DMS114 treated with DMSO at 0.1 percent for 48 hours (cell line): ENCODE data around the gene ECT2.
"Not testable (repeated sequence)": the region's sequence is repeated elsewhere in the genome, so short reads cannot be mapped to it uniquely, and the experiment has no call there.

Experiments
- DNase-seq: peaks from one replicate; lab custom pipeline; 2025; ENCODE audit not compliant: unreplicated experiment; lab: John Stamatoyannopoulos, UW

The ECT2 gene

DNA sequence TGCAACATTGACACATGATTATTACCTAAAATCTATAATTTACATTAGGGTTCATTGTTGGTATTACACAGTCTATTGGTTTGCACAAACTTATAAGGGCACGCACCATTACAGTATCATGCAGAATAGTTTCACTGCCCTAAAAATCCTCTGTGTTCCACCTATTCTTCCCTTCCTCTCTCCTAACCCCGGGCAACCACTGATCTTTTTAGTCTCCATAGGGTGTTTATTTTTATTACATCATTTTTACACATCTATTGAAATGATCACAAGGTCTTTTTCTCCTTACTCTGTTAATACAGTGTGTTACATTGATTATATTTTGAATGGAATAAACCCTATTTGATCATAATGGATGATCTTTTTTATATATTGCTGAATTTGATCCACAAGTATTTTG is 15.5 kb upstream of the ECT2 start:
- no peak for DNase-seq

DNA sequence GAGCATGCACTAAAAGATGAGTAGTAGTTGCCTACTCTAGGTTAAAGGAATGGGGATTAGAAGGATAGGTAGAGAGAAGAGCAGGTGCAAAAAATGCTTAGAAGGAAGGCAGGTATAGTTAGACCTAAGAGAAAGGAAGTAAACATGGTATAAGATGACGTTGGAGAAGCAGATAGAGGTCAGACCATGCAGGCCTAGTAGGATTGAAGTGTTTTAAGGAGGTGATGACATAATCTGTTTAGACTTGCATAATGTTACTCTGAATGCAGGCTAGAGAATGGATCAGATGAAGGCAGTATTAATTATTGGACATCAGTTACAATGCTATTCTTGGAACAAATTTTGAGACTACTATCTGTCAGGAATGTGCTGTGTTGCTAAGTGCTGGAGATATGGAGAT is 11.1 kb upstream of the ECT2 start:
- DNase-seq = no peak

DNA sequence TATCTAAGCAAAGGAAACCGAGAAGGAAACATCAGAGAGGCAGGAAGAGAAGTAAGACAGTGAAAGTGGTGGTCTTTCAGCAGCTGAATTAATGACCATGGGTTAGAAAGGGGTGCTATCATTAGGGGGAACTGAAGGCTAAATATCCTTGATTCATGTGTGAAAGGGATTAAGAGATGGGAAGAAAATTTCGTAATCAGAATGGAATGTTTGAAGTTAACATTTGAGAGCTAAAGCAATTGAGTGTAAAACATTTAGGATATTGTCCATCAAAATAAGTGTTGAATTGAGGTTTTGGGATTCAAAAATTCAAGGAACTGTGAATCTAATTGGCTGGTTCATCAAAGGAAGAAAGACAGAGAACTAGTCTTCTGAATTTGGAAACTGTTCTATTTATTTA is 4.1 kb upstream of the ECT2 start:
- DNase-seq = no peak

DNA sequence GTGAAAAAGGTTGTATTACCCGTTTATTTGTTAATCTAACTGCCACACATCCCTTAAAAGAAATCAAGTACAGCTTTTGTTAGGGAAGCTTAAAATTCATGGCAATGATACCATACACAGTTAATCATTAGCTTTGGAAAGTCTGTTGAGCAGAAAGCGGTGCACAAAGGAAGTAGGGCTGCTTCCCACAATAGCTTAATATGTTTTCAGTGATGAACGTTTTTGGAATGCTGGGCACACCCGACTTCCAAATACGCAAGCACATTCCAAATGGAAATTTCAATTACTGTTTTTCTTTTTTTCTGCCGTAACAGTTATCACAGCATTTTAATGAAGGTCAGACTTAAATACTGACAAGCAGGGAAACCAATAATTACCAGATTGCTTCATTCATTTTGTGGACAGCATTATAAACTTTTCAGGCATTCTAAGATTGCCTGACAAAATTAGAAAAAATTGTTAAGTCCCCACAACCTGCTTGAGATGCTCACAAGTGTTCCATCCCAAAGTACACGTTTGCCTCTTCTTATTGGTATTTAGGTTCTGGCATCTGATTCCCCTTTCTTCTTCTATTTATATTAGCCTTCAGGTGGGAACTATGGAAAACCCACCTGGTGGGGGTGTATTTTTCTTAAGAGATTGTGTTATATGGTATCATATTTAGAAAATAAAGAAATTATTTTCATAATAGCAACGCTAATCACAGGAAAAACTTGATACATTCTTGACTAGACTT is 1.1 kb upstream of the ECT2 start:
- DNase-seq = no peak

DNA sequence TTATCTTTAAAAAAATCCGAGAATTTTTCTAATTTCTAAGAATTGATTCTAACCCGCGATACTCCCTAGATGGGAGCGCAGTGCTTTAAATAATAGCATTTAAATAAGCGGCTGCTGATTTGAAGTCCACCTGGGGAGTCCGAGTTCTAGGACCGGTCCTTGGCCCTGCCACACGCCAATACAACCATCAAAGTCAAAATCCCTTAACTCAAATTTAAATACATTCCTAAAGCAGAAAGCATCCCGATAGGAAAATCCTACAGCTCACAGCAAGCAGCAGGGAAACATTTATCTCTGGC is 508 bp upstream of the ECT2 start:
- no peak for DNase-seq

DNA sequence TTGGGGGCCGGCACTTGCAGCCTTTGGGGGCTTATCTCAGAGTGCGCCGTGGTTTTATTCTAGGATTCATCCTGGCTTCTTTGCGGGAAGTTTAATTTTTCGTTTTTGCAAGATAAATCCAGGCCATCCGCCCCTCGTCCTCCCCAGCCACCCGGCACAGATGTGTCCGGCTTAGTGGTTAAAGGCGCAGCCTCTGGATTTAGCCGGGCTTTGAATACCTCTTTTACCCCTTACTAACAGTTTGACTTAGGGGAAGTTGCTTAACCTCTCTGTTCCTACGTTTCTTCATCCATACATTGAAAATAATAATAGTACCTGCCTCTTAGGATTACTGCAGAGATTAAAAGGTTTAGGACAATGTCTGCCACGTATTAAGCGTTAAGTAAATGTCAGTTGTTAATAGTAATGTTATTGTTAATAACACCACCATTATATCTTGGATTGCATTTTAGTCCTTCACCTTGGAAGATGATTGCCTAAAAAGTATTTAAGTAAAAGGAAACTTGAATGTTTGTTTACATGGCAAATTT is 714 bp downstream of the ECT2 start:
- no peak for DNase-seq

DNA sequence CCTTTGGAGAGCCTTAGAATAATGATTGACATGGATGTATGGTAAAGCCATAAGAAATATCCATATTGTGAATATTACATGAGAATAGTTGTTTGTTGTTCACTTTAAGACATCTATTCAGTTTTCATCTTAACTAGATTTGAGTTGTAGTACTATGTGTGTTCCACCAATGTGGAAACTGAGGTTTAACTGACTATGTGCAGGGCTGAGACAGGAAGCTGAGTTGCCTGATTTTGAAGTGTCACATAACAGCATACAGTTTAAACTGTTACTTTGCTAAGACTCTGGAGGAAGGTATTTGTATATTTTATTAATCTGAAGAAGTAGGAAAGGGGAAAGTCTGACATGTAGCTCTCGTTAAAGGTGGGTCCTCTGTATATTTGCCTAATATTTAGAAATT is 2.1 kb downstream of the ECT2 start:
- no peak for DNase-seq

DNA sequence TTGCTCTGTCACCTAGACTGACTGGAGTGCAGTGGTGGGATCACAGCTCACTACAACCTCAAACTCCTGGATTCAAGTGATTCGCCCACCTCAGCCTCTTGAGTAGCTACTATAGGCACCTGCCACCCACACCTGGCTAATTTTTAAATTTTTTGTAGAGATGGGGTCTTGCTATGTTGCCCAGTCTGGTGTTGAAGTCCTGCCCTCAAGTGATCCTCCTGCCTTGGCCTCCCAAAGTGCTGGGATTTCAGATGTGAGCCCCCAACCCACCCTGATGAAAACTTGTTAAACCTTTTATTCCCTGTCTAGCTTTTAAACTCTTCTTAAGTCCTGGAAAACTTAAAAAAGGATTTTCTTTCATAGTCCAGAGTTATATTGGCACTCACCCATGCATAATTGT is 2.6 kb downstream of the ECT2 start:
- no peak for DNase-seq

DNA sequence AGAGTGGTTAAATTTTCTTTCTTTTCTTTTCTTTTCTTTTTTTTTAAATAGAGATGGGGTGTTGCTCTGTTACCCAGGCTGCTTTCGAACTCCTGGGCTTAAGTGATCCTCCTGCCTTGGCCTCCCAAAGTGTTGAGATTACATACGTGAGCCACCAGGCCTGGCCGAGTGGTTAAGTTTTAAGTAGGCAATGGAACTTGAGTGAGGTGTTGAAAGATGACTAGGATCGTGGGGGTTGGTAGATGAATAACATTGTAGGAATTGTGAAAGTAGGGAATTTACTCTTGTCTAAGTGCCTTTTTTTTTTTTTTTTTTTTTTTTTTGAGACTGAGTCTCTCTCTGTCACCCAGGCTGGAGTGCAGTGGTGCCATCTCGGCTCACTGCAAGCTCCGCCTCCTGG is 9.9 kb downstream of the ECT2 start:
- DNase-seq = not testable (repeated sequence)

DNA sequence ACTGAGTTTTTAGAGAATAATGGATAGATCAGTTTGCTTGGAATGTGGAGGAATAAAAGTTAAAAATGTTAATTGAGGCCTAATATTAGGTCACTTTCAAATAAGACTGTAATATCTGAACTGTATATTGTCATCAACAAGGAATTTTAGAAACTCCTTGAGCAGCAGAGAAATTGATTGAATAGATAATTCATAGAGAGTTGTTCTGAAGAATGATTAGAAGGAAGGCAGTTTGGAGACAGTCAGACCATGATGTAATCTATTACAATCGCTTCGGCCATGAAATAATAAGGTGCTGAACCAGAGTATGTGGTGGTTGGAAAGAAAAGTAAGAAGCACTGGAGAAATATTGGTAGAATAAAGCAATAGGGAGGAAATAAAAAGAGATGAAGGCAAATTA is 15.7 kb downstream of the ECT2 start:
- no peak for DNase-seq

DNA sequence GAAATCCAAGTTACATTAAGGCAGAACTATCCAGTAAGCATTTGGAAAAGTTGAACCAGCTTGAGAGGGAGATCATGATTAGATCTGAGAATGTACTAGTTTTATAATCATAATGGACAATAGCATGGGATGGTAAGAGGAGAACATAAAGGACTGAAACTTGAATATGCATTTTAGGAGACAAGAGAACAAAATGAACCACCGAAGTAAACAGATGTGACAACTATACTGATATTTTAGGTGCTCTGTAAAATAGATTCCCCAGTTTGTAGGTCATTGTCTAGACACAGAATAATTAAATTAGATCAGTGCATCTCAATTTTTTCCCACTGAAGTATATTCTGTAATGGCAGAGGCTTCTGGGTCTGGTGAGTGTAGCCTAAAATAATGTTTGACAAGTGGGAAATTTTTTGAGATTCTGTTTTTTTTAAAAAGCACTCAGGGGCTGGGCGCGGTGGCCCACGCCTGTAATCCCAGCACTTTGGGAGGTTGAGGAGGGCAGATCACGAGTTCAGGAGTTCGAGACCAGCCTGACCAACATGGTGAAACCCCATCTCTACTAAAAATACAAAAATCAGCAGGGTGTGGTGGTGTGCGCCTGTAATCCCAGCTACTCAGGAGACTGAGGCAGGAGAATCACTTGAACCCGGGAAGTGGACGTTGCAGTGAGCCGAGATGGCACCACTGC is 16.3 kb downstream of the ECT2 start:
- DNase-seq = no peak

DNA sequence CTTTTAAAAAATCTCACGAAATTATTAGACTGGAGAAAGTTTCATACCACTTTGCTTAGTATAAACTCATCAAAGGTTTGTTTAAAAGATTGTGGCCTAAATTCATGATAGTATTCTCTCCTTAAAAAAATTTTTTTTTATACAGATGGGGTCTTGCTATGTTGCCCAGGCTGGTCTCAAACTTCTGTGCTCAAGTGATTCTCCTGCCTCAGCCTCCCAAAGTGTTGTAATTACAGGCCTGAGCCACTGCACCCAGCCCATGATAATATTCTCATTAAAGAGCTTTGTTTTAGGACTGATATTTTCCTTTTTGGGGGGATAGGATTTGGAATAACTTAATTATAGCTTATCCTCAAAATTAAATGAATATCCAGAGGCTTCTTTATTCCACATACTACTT is 19.9 kb downstream of the ECT2 start:
- no peak for DNase-seq

DNA sequence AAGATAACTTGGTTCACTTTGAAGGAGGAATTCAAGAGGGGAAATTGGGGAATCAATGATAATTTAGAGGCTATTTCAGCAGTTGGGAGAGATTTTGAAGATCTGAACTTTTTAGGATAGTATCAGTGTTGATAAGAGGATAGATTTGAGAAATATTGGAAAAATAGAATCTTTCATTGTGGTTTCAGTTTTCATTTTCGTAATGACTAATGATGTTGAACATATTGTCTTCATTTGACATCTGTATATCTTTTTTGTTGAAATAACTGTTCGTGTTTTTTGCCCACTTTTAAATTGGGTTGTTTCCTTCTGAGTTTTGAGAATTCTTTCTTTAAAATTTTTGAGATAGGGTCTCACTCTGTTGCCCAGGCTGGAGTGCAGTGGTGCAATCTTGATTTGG is 21.1 kb downstream of the ECT2 start:
- no peak for DNase-seq

DNA sequence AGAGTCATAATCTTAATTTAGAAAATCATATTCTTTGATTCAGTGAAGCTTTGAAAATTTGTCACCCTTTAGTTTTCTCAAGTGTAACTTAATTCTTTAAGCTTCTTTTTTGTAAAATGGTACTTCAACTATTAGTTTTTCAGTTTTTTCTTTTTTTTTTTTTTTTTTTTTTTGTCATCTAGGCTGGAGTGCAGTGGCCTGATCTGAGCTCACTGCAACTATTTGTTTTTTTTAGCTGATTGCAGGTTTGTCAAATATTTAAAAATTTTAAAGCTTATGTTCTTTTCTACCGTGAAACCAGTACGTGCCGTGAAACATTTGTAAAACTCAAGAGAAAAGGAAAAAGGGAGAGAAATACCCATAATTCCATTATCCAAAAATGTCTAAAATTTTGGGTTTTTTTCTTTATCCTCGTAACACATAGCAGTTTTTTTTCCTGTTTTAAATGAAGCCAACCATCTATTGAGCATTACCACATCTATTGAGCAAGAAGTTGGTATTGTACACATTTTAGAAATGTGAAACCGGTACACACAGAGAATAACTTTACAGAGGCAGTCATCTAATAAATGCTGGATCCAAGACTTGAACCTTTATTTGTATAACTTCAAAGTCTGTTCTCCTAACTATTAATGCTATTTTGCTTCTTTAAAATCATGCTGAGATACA is 25.7 kb downstream of the ECT2 start:
- DNase-seq = no peak

DNA sequence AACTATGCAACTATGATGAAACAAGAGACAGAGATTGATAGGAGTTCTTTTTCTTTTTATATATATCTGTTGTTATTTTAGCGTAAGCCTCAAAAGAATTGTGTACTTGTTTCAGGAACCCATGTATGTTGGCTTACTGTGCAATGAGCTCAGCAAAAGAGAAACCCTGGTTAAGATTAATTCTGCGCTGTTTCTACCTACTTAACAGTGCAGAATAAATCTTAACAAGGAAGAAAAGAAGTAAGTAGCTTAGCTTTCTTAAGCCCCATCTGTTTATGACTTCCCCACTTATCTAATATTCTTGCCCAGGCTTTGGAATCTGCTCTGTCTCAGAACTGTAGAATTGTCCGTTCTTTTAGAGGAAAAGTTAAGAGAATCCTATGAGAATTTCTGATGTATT is 27.4 kb downstream of the ECT2 start:
- no peak for DNase-seq

DNA sequence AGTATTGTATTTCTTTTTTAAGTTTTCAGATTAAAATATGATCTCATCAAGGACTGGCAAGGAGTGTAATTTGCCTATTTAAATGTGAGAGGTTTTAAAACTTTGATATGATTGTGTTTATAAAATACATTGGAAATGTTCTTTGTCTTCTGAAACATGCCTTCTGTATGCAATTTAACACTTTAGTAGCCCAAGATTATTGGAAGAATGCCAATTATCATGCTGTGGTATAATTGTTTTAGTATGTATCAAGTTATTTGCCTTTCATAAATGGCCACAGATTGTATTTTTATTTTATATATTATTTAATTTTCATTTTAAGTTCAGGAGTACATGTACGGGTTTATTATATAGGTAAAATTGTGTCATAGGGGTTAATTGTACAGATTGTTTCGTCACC is 31.7 kb downstream of the ECT2 start:
- no peak for DNase-seq

DNA sequence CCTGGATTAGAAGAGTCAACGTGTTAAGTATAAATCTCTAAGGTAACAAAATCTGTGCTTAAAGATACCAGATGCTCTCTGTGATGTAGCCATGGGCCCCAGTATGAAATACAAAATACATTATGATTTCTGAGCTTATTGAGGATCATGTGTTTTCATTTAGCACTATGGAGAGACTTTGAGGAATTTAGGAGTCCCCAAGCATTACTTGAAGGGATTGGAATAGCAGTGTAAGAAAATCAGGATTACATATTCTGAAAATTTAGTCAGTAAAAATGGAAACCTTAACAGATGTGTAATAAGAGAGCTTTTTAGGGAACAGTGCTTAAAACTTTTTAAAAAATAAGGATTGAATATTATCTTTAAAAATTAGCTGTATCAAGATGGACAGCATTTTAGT is 35.5 kb downstream of the ECT2 start:
- DNase-seq = no peak

DNA sequence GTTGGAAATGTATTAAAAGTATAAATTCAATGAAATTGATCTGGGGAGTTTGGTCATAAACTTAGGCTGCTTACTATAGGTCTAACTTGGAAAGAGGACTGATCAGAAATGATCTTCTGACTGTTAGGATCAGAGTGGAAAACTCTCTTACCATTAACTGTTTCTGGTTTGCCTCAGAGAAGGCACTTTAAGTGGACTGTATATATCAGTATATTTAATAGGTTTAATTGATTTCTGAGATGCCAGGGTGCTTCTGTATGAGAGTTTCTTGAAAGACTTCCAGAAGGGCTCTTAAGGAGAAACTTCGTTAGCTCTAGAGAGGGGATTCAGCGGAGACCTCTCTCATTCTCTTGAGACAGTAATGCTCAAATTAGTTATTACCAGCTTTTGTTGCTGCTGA is 36.5 kb downstream of the ECT2 start:
- no peak for DNase-seq

DNA sequence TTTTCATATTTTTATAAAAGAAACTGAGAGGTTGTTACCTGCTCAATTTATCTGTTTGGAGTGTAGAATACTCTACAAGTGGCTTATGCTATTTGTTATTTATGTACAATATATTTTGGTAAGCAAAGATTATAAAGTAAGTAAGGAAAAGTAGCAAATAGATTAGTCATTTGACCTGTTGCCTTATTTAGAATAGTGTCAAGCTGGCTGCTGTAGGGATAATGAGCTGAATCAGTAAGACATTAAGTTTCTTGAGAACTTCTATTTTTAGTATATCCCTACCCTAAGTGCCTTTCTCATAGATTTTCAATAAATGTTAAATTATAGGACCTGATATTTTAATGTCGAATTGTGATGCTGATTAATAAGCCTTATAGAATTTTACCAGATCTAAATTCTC is 37.2 kb downstream of the ECT2 start:
- no peak for DNase-seq

DNA sequence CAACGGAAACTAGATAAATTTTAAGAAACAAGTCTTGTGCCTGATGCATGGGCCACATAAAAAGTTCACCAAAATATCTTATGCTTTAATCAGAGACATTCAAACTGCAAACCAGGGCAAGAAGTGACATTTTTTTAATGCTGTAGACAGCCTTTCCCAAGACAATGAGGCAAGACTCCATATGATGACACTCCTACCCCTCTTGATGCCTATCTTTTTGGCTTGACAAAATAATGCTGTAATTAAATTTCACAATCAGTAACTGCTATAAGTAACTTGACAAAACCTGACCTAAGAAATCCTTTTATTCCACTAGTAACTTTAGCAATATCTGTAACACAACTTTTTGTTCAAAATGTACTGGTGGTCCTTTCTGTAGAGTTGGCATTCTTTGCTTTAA is 48.7 kb downstream of the ECT2 start:
- DNase-seq = no peak

DNA sequence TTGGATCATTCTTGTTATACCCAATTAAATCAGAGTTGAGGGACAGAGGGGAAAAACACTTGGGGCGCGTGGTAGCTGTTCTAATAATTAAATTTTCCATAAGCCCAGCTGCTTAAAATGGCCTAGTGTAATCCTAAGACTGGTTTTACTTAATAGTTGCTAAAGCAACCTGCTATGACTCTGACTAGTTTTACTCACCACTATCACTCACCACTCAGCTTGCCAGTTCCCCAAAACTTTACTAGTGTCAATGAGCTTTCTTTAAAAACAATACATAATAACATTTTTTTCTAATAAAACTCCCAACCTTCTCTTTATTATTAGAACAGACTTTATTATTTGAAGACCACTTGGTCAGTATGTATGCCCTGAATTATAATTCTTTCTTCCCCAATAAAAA is 49.6 kb downstream of the ECT2 start:
- no peak for DNase-seq

DNA sequence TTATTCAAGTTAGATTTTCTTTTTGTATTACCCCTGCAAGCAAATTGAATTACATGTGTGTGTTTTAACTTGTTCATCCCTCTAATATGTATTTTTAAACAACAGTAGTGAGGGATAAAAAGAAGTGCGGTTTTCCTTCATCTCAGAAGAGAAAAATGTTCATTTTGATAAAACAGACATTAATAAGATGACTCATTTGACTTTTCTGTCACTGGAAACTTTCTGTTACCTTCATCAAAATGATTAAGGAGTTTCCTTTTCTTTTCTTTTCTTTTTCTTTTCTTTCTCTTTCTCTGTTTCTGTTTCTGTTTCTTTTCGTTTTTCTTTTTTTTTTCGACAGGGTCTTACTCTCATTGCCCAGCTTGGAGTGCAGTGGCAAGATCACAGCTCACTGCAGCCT is 53.0 kb downstream of the ECT2 start:
- DNase-seq = no peak
